ENCODE data around the gene MICAL3.

The MICAL3 gene

DNA sequence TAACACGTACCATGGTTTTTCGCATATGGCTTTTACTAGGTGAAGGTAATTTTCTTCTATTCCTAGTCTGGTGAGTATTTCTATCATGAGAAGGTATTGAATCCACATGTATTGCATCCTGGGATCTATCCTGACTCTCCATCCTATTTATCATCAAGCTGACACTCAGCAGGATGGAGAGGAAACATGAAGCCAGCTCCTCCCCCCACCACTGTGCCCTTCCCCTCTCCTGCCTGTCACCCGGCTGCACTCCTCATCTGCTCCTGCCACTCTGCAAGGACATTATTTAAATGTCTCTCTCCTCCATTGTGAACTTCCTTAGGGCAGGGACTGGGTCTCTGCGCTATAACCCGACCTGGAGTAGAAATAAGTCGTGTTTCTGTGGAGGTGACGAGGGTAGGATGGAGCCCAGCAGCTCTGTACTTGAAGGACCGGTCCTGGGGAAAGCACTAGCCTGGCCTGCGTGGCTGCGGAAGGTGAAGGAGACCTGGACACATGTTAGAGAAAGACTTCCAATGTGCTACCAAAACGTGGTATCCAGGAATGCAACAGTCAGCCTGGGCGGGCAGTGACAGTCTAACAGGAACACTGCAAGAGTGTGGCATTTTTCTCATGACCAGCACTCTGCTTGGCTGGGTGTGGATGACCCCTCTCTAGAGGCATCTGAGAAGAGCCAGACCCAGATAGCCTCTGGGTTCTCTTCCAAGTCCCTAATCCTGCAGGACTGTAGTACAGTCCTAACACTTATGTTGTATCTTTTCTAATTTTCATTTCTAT lies 111.2 kb downstream of the MICAL3 start:
- peak; percentile 16 for DNase-seq (ENCODE audit: low read depth)

DNA sequence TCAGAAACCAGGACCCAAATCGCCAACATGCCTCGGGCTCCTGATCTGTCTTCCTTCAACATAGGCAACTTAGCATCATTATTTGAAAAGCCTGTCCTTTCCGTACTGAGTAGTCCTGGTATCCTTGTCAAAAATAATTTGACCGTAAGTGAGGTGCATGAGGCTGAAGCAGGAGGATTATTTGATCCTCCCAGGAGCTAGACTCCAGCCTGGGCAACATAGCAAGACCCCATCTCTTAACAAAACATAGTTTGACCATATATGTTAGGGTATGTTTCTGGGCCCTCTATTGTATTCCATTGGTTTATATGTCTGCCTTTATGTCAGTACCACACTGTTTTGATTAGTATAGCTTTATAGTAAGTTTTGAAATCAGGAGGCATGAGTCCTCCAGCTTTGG lies 112.5 kb downstream of the MICAL3 start:
- DNase-seq (ENCODE audit: low read depth) = no peak

DNA sequence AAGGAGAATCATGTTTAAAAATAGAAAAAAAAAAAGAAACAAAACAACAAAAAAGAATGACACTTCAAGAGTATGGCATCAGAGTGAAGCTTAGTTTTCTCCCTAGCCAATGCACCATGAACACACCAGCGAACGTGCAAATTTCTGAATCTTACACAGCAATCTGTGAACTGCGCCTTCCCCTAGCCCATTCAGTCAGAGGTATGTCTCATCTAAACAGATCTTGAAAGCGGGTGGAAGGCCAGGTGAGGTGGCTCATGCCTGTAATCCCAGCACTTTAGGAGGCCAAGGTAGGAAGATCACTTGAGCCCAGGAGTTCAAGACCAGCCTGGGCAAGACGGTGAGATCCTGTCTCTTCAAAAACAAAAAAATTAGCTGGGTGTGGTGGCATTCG lies 113.1 kb downstream of the MICAL3 start:
- DNase-seq (ENCODE audit: low read depth) = no peak

DNA sequence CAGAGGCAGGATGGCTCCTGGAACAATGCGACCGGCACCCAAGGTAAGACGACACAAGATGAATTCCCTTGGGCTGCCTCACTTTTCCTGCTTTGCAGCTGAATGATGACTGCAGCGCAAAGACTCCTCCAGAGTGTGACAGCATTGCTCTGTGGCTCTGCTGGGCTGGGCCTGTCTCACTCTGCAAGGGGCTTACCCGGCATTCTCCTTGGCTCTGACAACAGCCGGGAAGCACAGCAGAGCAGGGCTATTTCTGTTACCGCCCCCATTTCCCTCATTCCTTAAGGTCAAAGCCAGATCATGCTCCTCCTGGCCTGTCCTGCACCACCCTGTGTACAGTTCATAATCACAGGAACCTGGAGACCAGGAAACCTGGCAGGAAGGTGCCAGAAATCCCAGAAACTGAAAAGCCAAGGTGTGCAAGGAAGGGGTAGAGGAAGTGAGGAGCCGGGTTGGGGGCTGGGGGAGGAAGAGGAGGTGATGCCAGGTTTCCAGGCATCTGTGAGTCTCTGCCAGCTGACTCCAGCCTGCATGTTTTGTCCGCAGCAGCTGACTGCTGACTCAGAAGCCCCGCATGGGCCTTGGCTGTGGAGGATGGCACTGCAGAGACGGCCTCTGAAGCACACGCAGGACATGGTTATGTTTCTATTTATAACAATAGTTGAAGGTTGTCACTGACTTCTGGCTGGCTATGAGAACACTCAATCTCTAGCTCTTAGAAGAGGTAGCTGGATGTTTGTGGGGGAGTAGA lies 113.6 kb downstream of the MICAL3 start:
- DNase-seq (ENCODE audit: low read depth) = peak; percentile 89

DNA sequence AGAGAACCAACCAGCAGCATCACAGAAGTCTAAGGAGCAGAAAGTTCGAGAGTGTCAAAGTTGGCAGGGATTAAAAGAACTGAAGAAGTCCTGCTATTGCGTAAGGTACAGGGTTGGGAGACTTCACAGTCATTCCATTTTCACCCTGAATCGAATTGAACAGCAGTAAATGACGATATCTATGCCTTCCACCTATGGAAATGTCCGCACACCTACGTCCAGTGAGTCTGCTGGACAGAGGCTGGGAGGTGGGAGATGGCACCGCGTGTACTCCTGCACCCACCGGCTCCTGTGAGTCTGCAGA lies 116.7 kb downstream of the MICAL3 start:
- DNase-seq (ENCODE audit: low read depth) = no peak

DNA sequence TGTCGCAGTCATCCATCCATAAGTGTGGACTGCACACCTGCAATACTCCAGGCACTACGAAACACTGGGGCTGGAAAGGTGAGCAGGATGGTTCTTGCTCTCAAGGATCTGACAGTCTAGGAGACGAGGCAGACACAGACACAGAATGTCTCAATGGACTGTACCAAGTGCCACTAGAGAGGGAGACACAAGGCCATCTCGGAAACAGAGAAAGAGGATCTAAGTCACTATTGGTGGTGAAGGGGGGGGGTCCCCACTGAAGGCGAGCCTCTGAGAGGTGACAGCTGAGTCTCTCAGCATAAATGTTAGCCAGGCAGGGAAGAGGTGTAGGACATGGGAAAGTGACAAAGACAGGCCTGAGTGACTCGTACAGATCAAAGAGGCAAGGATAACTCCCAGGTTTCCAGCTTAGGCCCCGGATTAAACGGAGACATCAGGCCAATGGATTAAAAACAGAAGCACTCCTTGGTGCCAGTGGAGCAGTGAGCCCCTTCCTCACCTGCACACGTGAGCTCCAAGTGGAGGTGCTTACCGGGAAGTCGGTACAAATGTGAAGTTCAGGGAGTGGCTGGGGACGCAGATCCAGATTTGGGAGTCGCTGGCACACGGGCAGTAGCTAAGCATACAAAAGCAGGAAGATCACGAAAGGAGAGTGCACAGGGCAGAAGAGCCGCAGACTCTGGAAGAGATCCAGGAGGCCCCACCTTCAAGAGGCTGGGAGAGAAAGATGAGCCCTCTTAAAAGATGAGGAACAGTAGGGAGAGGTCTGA lies 117.2 kb downstream of the MICAL3 start:
- DNase-seq (ENCODE audit: low read depth) = no peak

DNA sequence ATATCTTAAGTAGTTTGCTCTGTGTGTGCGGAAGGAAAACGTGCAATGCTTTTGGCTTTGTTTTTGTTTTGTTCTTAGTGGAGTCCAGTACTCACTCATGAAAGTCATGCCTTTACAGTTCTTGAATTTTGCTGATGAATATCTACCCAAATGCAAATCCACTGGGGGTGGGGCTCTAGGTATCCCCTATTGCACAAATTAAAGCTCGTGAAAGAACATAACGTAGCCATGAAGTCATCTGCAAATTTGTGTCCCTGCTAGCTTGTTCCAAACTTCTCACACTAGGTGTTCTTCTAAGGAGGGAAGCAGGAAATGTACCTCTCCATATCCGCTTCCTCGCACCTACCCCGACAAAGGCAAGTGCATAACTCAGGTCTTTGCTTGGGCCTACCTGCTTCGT lies 118.9 kb downstream of the MICAL3 start:
- DNase-seq (ENCODE audit: low read depth) = no peak

DNA sequence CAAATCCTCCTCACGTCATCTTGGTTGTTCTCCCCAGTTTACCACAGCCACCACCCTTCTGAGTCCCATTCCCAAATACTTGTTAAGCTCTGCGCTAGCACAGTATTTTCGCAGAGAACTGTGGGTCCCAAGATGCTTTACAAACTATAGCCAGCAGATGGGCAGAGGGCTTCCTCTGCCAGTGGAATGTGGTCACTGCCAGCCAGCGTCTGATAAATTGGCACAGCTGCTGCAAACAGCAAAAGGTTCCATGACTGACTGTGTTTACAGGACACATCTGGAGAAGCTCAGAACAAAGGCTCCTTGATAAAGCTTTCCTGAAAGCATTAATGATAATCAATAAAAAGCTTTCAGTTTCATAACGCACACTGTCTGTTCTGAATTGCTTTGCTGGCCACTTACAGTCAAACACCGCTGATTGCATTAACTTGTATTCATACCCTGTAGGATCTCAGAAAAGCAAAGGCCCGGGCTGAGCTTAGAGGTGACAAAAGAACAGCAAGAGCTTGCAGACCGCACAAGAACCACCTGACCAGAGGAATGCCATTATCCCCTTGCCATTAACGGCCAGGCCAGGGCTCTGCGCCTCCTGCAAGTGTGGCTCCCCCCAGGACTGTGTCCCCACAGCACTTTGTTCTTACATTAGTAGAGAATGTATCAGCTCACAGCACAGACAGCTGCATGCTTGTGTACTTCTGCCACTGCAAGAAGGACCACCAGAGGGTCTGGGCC lies 120.6 kb downstream of the MICAL3 start:
- no peak for DNase-seq (ENCODE audit: low read depth)

DNA sequence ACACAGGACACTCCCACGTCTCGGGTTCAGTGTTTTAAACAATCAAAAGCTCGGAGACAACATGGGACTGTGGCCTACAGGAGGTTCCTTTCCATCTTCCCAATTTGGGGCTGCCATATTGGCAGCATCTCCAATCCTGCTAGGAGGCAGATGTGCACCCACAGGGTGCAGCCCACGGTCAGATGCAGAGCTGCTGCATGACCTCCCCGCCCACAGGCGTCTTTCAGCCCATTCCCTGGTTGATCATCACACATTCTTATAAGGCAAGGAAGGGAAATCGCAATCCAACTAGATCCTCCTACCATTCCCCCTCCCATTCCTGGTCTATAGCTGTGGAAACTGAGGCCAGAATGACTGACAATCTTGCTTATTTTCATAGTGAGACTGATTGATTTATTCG lies 121.4 kb downstream of the MICAL3 start:
- no peak for DNase-seq (ENCODE audit: low read depth)

DNA sequence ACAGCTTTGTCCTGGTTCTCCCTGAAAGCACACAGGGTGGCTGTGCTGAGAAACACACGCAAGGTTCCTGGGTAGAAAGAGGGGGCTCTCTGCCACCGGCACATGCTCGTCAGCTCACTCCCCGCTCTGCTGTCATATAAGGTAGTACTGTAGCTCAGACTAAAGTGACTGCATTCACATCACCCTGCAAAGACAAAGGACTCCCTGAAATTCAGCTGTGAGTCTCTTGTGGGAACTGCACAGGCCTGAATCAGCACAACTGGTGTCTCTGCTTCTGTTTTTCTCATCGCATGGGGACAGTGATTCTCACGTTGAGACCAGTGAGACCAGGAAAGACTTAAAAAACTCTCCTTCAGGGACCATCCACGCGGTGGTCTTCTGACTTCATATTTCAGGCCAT lies 126.0 kb downstream of the MICAL3 start:
- DNase-seq (ENCODE audit: low read depth) = no peak

DNA sequence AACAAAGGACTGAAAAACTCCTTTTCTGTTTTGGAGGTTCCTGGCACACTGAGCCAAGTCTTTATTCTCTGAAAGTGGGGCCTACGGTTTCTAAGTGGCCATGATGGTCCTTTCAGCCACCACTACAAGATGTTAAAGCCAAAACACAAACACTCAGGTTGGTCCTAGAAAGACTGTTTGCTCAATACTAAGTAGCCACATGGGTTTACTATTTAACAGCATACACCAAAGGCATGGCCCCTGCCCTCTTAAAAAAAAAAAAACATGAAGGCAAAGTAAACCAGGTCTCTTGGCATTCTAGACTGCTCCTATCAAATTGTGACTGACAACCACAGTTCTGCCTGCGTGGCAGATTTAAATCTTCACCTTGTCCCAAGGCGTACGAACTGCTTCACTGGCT lies 126.5 kb downstream of the MICAL3 start:
- no peak for DNase-seq (ENCODE audit: low read depth)

DNA sequence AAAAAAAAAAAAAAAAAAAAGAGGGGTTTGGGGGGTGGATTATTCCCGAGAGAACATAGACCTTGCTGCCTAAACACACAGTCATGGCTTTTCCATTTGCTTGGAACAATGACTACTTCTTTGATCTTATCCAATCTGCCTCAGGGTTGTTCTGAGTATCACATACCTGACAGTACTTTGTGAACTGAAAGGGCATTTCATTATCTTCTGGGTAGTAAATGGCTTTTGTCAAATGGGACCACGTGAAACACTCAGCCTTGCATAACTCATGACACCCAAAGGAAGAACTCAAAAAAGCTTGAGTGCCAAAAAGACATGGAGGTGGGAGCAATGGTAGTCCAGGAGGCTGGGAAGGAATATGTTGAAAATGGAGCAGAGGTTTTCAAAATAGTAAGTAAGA lies 126.9 kb downstream of the MICAL3 start:
- DNase-seq (ENCODE audit: low read depth) = no peak

DNA sequence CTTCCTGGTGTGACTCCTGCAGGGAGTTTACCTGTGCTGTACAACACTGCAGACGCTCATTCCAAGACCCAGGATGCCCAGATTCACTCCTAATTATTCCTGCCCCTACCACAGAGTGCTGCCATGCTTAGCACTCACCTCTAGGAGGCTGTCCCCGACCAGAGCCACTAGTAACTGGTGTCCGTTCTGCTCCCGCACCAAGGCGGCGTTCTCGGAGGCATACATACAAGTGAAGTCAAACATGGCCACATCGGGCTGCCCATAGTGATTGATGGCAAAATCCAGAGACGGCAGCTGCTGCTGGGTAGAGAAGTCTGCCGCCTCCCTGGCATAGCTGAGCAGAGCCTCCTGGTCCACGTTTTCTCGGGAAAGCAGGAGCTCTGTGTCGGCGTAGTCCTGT lies 127.8 kb downstream of the MICAL3 start:
- peak; percentile 24 for DNase-seq (ENCODE audit: low read depth)

DNA sequence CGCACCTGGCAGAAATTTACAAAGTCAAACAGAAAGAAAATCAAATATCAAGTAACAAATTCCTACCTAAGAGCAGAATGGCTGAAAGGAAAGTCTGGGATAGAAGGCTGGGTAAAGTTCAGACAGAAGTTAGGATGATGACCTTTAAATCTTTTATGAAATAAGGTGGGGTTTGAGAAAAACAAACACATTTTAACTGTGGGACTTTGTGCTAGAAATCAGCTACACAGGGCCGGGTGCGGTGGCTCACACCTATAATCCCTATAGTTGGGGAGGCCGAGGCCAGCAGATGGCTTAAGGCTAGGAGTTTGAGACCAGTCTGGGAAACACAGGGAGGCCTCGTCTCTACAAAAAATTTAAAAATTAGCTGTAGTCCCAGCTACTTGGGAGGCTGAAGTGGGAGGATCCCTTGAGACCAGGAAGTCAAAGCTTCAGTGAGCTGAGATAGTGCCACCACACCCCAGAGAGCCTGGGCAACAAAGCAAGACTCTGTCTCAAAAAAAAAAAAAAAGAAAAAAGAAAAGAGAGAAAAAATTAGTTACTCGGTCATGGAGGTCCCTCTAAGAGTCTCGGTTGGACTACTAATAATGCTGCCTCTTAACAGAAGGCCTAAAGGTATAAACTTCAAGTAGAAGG lies 130.3 kb downstream of the MICAL3 start:
- no peak for DNase-seq (ENCODE audit: low read depth)

DNA sequence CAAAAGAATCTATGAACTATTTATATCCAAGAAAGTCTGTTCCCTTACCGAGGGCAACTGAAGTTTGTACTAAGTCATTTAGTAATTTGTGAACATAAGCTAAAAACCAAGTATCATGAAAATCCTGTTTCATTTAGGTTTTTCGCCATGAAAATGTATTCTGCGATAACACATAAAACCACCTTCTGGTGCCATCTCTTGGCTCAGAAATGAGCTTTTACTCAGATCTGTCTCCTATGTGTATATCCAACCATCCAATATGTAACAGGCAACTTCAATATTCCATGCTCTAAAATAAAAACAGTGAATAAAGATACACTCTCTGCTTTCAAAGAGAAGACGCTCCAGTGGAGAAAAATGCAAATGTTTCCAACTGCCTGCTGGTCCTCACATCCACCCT lies 132.0 kb downstream of the MICAL3 start:
- no peak for DNase-seq (ENCODE audit: low read depth)

DNA sequence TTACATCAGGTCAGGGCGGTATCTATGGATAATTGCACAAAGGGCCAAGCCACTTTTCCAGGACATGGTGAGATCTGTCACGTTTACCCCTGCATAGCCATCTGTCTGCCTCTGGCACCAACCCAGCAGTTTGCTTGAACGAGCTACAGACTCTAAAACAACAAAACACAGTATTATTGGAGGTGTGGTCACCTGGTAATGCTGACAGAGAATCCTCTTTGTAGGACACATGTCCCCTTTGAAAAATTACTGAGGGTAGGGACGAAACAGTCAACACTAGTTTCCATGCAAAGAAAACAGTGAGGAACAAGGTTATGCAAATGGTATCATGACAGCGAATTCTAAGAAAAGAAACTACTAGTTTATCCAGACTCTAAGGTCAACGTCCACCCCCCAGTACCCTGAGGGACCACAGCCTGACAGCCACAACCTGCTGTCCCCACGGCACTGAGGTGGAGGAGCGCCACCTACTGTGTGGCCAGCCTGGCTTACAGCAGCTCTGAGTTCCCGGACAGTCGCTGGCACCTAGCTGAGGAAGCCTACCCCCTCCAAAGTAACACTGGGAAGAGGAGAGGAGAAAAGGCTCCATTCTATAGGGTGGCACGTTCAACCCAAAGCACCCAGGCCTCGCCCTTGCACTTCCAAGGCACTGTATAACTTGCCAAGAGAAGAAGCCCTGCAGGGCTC lies 132.7 kb downstream of the MICAL3 start:
- no peak for DNase-seq (ENCODE audit: low read depth)

DNA sequence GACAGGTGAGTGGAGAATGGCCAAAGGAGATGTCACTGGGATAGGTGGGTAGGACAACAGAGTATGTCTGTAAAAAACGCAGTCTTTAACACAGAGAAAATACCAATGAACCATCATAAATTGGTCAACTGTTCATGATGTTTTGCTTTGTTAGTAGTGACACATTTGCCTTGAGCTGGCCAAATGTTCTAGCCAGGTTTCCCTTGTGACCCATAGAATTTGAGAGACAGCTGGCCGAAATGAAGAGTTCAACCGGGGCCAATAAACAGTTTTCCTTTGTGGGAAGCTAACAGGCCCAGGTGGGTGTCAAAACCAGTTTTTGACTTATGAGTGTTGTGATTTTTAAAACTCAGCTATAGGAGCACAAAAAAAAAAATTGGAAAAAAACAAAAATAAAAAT lies 133.5 kb downstream of the MICAL3 start:
- DNase-seq (ENCODE audit: low read depth) = no peak

DNA sequence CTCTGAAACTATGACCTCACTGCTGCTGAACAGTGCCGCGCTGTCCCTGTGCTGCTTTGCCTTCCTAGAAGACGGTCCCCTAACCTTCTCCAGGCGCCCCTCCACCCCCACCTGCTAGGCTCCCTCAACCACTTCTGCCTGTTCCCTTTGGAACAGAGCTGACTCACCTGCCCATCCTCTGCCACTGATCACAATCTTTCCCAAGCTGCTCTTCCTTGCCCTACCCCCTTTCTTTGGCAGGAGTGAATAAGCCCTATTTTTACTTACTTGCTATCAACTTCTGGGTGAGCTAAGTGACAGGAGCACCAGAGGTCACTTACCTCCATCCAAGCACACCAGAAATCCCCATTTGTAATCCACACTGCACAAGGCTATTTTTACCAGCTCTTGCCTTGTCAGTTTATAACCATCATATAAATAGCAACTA lies 134.1 kb downstream of the MICAL3 start:
- peak; percentile 24 for DNase-seq (ENCODE audit: low read depth)

DNA sequence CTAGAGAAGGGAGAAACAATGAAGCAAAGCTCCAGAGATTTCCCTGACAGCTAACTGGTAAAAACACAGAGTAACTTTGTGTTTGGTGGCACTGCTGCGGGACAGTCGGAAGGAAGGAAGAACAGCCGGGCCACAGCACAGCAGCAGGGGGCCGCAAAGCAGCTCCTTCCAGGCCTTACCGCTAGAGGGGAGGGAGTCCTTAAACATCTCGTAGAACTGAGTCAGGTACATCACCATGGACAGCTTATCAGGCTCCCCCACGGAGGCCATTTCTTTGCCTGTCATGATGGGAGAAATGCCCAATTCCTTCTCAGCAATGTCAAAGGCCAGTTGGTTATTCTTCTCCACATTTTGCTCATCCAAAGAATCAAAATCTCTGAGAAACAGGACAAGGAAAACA lies 135.5 kb downstream of the MICAL3 start:
- DNase-seq (ENCODE audit: low read depth) = peak; percentile 43

DNA sequence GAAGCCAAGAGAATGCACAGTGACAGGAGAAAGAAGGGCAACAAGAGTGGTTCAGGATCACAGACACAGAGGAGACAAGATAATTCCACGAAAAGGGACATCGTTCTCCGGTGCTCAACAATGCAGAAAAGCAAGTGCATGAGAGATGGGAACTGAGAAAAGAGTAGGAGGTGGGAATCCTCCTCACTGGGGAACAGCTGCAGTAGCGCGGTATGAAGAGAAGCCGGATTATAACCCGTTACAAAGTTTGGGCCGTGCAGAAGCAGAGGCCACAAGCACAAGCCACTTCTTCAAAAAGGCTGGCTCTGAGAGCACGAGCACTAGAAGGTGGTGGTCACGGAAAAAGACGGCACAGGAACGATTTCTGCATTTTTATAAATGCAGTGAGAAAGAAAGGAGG lies 135.9 kb downstream of the MICAL3 start:
- no peak for DNase-seq (ENCODE audit: low read depth)

DNA sequence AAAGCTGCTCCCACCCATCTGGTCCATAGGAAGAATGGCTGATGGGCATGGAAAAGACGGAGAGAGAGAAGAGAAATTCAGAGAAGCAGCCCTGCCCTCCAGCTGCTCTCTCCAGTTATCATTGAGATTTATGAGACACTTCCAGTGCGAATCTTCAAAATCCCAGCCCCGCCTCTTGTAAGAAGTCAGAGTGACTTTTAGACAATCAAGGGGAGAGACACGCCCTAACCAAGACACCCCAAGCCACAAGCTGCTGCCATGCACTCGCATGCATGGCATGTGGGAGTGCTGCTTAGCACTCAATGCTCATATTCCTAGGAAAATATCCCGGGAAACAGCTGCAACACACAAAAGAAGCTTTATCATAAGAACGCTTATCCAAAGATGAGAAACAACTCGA lies 139.5 kb downstream of the MICAL3 start:
- DNase-seq (ENCODE audit: low read depth) = no peak

Data from ELR (cell line).